SU-DHL-6 (cell line): ENCODE results near the gene ELMOD3.

Experiments
- EZH2phosphoT487 ChIP-seq: fragments of 200-600 bp; sonication (generic), shearing (Covaris generic); conservative IDR thresholded peaks from 2 replicates; pipeline ENCODE4 v1.6.1; 2018; ENCODE audit warnings: mild to moderate bottlenecking, antibody characterized with exemption, low read length, moderate library complexity, mixed read lengths
- TF ChIP-seq, protein P1 (sequence below): fragments of 200-600 bp; sonication (generic); IDR thresholded peaks from one replicate; pipeline ENCODE4 v1.5.1; 2017; ENCODE audit warnings: antibody characterized with exemption, mild to moderate bottlenecking, low read length, moderate library complexity; ENCODE audit not compliant: insufficient read depth, poor library complexity, severe bottlenecking

DNA sequence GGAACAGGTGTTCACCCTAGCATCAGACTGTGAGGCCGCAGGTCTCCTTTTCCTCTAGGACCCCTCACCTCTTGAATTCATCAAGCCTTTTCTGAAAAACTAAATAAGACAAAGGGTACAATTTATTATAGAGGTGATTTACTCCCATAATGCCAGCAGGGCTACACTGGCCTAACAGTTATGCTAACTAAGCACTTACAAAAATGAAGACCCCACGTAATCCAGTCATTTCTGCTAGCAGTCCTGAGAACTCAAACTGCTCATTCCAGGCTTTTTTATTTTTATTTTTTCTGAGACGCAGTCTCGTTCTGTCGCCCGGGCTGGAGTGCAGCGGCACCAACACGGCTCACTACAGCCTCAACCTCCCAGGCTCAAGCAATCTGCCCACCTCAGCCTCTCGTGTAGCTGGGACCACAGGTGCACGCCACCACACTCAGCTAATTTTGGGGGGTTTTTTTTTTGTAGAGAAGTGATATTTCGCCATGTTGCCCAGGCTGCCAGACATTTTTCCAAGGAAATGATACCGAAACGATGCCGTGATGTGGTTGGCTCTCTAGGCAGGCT is 41.4 kb downstream of the ELMOD3 start:
- TF ChIP-seq, protein P1, sequence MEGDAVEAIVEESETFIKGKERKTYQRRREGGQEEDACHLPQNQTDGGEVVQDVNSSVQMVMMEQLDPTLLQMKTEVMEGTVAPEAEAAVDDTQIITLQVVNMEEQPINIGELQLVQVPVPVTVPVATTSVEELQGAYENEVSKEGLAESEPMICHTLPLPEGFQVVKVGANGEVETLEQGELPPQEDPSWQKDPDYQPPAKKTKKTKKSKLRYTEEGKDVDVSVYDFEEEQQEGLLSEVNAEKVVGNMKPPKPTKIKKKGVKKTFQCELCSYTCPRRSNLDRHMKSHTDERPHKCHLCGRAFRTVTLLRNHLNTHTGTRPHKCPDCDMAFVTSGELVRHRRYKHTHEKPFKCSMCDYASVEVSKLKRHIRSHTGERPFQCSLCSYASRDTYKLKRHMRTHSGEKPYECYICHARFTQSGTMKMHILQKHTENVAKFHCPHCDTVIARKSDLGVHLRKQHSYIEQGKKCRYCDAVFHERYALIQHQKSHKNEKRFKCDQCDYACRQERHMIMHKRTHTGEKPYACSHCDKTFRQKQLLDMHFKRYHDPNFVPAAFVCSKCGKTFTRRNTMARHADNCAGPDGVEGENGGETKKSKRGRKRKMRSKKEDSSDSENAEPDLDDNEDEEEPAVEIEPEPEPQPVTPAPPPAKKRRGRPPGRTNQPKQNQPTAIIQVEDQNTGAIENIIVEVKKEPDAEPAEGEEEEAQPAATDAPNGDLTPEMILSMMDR: no peak
- no peak for TF ChIP-seq EZH2phosphoT487
